ENCODE results near the gene KCNAB1. TPM values are rescaled to one million over a fixed set of nuclear protein-coding genes. Genes with fewer than 3 reads are reported as not detected.

KCNAB1 gene
- total RNA-seq, 3 donors from 2014 or later (not counting 1 experiment from before 2014, with no cell fraction given) = not detected

- Histone ChIP-seq H3K9me3 (ENCODE audit: control insufficient read depth, insufficient read depth, low read length) (no peaks in the 10 kb centered on the region), H3K4me3 (ENCODE audit: low read length) (no peak overlapping the region), H3K36me3 (ENCODE audit: control insufficient read depth, insufficient read depth, low read length) (no peaks in the 10 kb centered on the region), H3K27ac (ENCODE audit: low read length) (no peak overlapping the region), H3K27me3 (ENCODE audit: control insufficient read depth, insufficient read depth, low read length) (no peaks in the 10 kb centered on the region), H3K4me1 (ENCODE audit: control insufficient read depth, insufficient read depth, low read length) (no peaks in the 10 kb centered on the region)
- DNase-seq = no peak
- H3K36me3 Mint-ChIP-seq = no peaks in the 10 kb centered on the region
- no peaks in the 10 kb centered on the region for H3K9me3 Mint-ChIP-seq
- TF ChIP-seq CTCF (IDR thresholded peaks at IDR 0.05) = no peak
- no peak overlapping the region for H3K27ac Mint-ChIP-seq
- WGBS (ENCODE audit: insufficient coverage) = 86% methylated on average over 4 of the region's 4 CpGs
- ATAC-seq = no peak
- no peak overlapping the region for H3K4me3 Mint-ChIP-seq
- peaks cover 10 to 42% of the 10 kb centered on the region in 2 donors for H3K27me3 Mint-ChIP-seq (ENCODE audit: low read depth in 2 of 2)
- intact Hi-C loops (cut with micrococcal nuclease) = no loop called here
- no peaks in the 10 kb centered on the region for H3K4me1 Mint-ChIP-seq
Observed at GRCh38 chr3:156395961-156396710, 275.8 kb downstream of the KCNAB1 start.

GRCh38 chr3:156396851-156397250 is 276.5 kb downstream of the KCNAB1 start:
- H3K36me3 Mint-ChIP-seq = no peaks in the 10 kb centered on the region
- intact Hi-C loops (cut with micrococcal nuclease) = no loop called here
- H3K9me3 Mint-ChIP-seq = no peaks in the 10 kb centered on the region
- H3K4me1 Mint-ChIP-seq = no peaks in the 10 kb centered on the region
- Histone ChIP-seq H3K36me3 (ENCODE audit: control insufficient read depth, insufficient read depth, low read length) (no peaks in the 10 kb centered on the region), H3K27ac (ENCODE audit: low read length) (no peak overlapping the region), H3K9me3 (ENCODE audit: control insufficient read depth, insufficient read depth, low read length) (no peaks in the 10 kb centered on the region), H3K4me3 (ENCODE audit: low read length) (no peak overlapping the region), H3K4me1 (ENCODE audit: control insufficient read depth, insufficient read depth, low read length) (no peaks in the 10 kb centered on the region), H3K27me3 (ENCODE audit: control insufficient read depth, insufficient read depth, low read length) (no peaks in the 10 kb centered on the region)
- no peak overlapping the region for H3K4me3 Mint-ChIP-seq
- no peak for TF ChIP-seq CTCF (IDR thresholded peaks at IDR 0.05)
- H3K27me3 Mint-ChIP-seq (ENCODE audit: low read depth in 2 of 2) = peaks cover 10 to 43% of the 10 kb centered on the region in 2 donors
- ATAC-seq (no peak), DNase-seq (no peak)
- WGBS (ENCODE audit: insufficient coverage) = 98% methylated on average over 4 of the region's 4 CpGs
- no peak overlapping the region for H3K27ac Mint-ChIP-seq

GRCh38 chr3:156397534-156397933 is 277.2 kb downstream of the KCNAB1 start:
- no peak for DNase-seq
- TF ChIP-seq CTCF (IDR thresholded peaks at IDR 0.05) = no peak
- H3K27me3 ChIP-seq (ENCODE audit: control insufficient read depth, insufficient read depth, low read length) = no peaks in the 10 kb centered on the region
- no peak overlapping the region for H3K4me3 ChIP-seq (ENCODE audit: low read length)
- H3K36me3 Mint-ChIP-seq = no peaks in the 10 kb centered on the region
- ATAC-seq = no peak
- no peak overlapping the region for H3K27ac ChIP-seq (ENCODE audit: low read length)
- H3K4me3 Mint-ChIP-seq = no peak overlapping the region
- no peaks in the 10 kb centered on the region for H3K9me3 Mint-ChIP-seq
- H3K27me3 Mint-ChIP-seq (ENCODE audit: low read depth in 2 of 2) = peaks cover 7 to 36% of the 10 kb centered on the region in 2 donors
- H3K27ac Mint-ChIP-seq = no peak overlapping the region
- no peaks in the 10 kb centered on the region for H3K4me1 Mint-ChIP-seq
- no peaks in the 10 kb centered on the region for H3K36me3 ChIP-seq (ENCODE audit: control insufficient read depth, insufficient read depth, low read length)
- intact Hi-C loops (cut with micrococcal nuclease) = no loop called here
- no peaks in the 10 kb centered on the region for H3K9me3 ChIP-seq (ENCODE audit: control insufficient read depth, insufficient read depth, low read length)
- H3K4me1 ChIP-seq (ENCODE audit: control insufficient read depth, insufficient read depth, low read length) = no peaks in the 10 kb centered on the region

- H3K36me3 Mint-ChIP-seq = no peaks in the 10 kb centered on the region
- intact Hi-C loops (cut with micrococcal nuclease) = no loop called here
- Histone ChIP-seq H3K4me3 (ENCODE audit: low read length) (no peak overlapping the region), H3K9me3 (ENCODE audit: control insufficient read depth, insufficient read depth, low read length) (no peaks in the 10 kb centered on the region), H3K36me3 (ENCODE audit: control insufficient read depth, insufficient read depth, low read length) (no peaks in the 10 kb centered on the region), H3K4me1 (ENCODE audit: control insufficient read depth, insufficient read depth, low read length) (no peaks in the 10 kb centered on the region), H3K27me3 (ENCODE audit: control insufficient read depth, insufficient read depth, low read length) (no peaks in the 10 kb centered on the region), H3K27ac (ENCODE audit: low read length) (no peak overlapping the region)
- WGBS (ENCODE audit: insufficient coverage) = 90% methylated on average over 2 of the region's 2 CpGs
- DNase-seq (no peak), ATAC-seq (no peak)
- no peaks in the 10 kb centered on the region for H3K9me3 Mint-ChIP-seq
- no peak for TF ChIP-seq CTCF (IDR thresholded peaks at IDR 0.05)
- peaks cover 3 to 33% of the 10 kb centered on the region in 2 donors for H3K27me3 Mint-ChIP-seq (ENCODE audit: low read depth in 2 of 2)
- H3K4me3 Mint-ChIP-seq = no peak overlapping the region
- H3K4me1 Mint-ChIP-seq = no peaks in the 10 kb centered on the region
- H3K27ac Mint-ChIP-seq = no peak overlapping the region
Observed at GRCh38 chr3:156400062-156400461, 279.7 kb downstream of the KCNAB1 start.

Data from natural killer cell (primary cell).